Measurements from ENCODE around the gene CHST15.

The CHST15 gene

GRCh38 chr10:124089859-124090258, 3.5 kb downstream of the CHST15 start:
- H3K27ac ChIP-seq, result no peak overlapping the region
- no peak for TF ChIP-seq ZFX (IDR thresholded peaks at IDR 0.05)
- TF ChIP-seq CTCF (conservative IDR thresholded peaks at IDR 0.05), result no peak

- no peak for TF ChIP-seq ZFX (IDR thresholded peaks at IDR 0.05)
- no peak for TF ChIP-seq CTCF (conservative IDR thresholded peaks at IDR 0.05)
- H3K27ac ChIP-seq, result no peak overlapping the region
Observed at GRCh38 chr10:124088915-124089314, 4.5 kb downstream of the CHST15 start.

GRCh38 chr10:124087672-124088634, 5.4 kb downstream of the CHST15 start:
- TF ChIP-seq CTCF (conservative IDR thresholded peaks at IDR 0.05) (no peak), ZFX (IDR thresholded peaks at IDR 0.05) (no peak)
- peak overlapping the region; percentile 3; the same call in 1 of the 2 replicates for H3K27ac ChIP-seq

GRCh38 chr10:124086787-124087671, 6.4 kb downstream of the CHST15 start:
- TF ChIP-seq CTCF (conservative IDR thresholded peaks at IDR 0.05) (no peak), ZFX (IDR thresholded peaks at IDR 0.05) (no peak)
- H3K27ac ChIP-seq, result no peak overlapping the region

- H3K27ac ChIP-seq, result peak overlapping the region; percentile 41; the same call in 1 of the 2 replicates
- TF ChIP-seq CTCF (conservative IDR thresholded peaks at IDR 0.05) (no peak), ZFX (IDR thresholded peaks at IDR 0.05) (no peak)
Observed at GRCh38 chr10:124086097-124086710, 7.2 kb downstream of the CHST15 start.

GRCh38 chr10:124085680-124086079, 7.7 kb downstream of the CHST15 start:
- peak overlapping the region; percentile 41 for H3K27ac ChIP-seq
- no peak for TF ChIP-seq ZFX (IDR thresholded peaks at IDR 0.05)
- TF ChIP-seq CTCF (conservative IDR thresholded peaks at IDR 0.05), result no peak
